Hepatocyte (in vitro differentiated cells): ENCODE measurements around the gene RCL1. TPM values are rescaled to one million over a fixed set of nuclear protein-coding genes. Genes with fewer than 3 reads are reported as not detected.

Experiments
- DNase-seq: peaks from one replicate; pipeline ENCODE4 v3.0.0-alpha.2; 2016; ENCODE audit warnings: low spot score
- H2AFZ ChIP-seq: fragments of 200-600 bp; sonication (generic); 2 replicates; pipeline ENCODE4 v1.6.0; 2016; ENCODE audit warnings: antibody characterized with exemption, mild to moderate bottlenecking
- H3K27ac ChIP-seq: fragments of 200-600 bp; sonication (generic); 2 replicates; pipeline ENCODE4 v1.5.1; 2016; ENCODE audit warnings: mild to moderate bottlenecking
- H3K27me3 ChIP-seq: fragments of 200-600 bp; sonication (generic); 2 replicates; pipeline ENCODE4 v1.6.1; 2016
- H3K36me3 ChIP-seq: fragments of 200-600 bp; sonication (generic); replicated peaks from 2 replicates; pipeline ENCODE4 v1.5.1; 2016; ENCODE audit warnings: low read depth; ENCODE audit not compliant: insufficient read depth
- H3K4me1 ChIP-seq: fragments of 200-600 bp; sonication (generic); 2 replicates; pipeline ENCODE4 v1.5.1; 2016; ENCODE audit warnings: mild to moderate bottlenecking, moderate library complexity; ENCODE audit not compliant: insufficient read depth
- H3K4me2 ChIP-seq: fragments of 200-600 bp; sonication (generic); 2 replicates; pipeline ENCODE4 v1.6.0; 2016
- H3K4me3 ChIP-seq: fragments of 200-600 bp; sonication (generic); 2 replicates; pipeline ENCODE4 v1.5.1; 2016; ENCODE audit warnings: mild to moderate bottlenecking
- H3K79me2 ChIP-seq: fragments of 200-600 bp; sonication (generic); 2 replicates; pipeline ENCODE4 v1.6.0; 2017; ENCODE audit warnings: mild to moderate bottlenecking
- H3K9me2 ChIP-seq: fragments of 200-600 bp; sonication (generic); replicated peaks from 2 replicates; pipeline ENCODE4 v1.6.0; 2017; ENCODE audit warnings: mild to moderate bottlenecking; ENCODE audit not compliant: insufficient read depth
- H3K9me3 ChIP-seq: fragments of 200-600 bp; sonication (generic); 2 replicates; pipeline ENCODE4 v1.5.1; 2016; ENCODE audit warnings: low read depth, mild to moderate bottlenecking
- H4K20me1 ChIP-seq: fragments of 200-600 bp; sonication (generic); 2 replicates; pipeline ENCODE4 v1.6.0; 2016; ENCODE audit warnings: mild to moderate bottlenecking; ENCODE audit not compliant: insufficient read depth, poor library complexity, severe bottlenecking
- CTCF ChIP-seq: fragments of 200-600 bp; sonication (generic); IDR thresholded peaks from 2 replicates; pipeline ENCODE4 v1.5.1; 2016; ENCODE audit warnings: antibody characterized with exemption, mild to moderate bottlenecking; ENCODE audit not compliant: poor library complexity
- EZH2 ChIP-seq: fragments of 200-600 bp; sonication (generic); IDR thresholded peaks from 2 replicates; pipeline ENCODE4 v1.6.1; 2016; ENCODE audit warnings: antibody characterized with exemption, mild to moderate bottlenecking, borderline replicate concordance
- EZH2phosphoT487 ChIP-seq: fragments of 200-600 bp; sonication (generic); IDR thresholded peaks from one replicate; pipeline ENCODE4 v1.6.1; 2018; ENCODE audit warnings: antibody characterized with exemption, mild to moderate bottlenecking, low read depth, moderate library complexity; ENCODE audit not compliant: unreplicated experiment, severe bottlenecking
- WGBS: methylation state at CpG from one replicate; pipeline ENCODE4 v1.1.6; 2016; ENCODE audit warnings: low lambda C conversion rate; ENCODE audit errors: missing lambda C conversion rate; 5-methylcytosine and 5-hydroxymethylcytosine counted together
- polyA plus RNA-seq: library from polyadenylated mRNA; unstranded; fragments of >200 nt; fragmentation: Nextera tagmentation; extraction: Ambion mirVana; gene quantifications from 2 replicates; pipeline ENCODE4 v1.2.1, GENCODE V29; 2016
- total RNA-seq: library from RNA; depleted of rRNA; stranded (reverse); fragments of >200 nt; gene quantifications from 2 replicates; pipeline ENCODE4 v1.2.3, GENCODE V29; 2014

Gene RCL1
- total and polyA plus RNA-seq, 2 experiments from 2014 or later = 25.6 to 30.1 TPM

GRCh38 chr9:4875559-4875958 lies 82.8 kb downstream of the RCL1 start:
- H2AFZ ChIP-seq = no peak overlapping the region
- no peaks in the 10 kb centered on the region for H3K79me2 ChIP-seq
- no peak for DNase-seq
- H3K9me3 ChIP-seq = no peaks in the 10 kb centered on the region
- H3K4me1 ChIP-seq = no peaks in the 10 kb centered on the region
- no peak for TF ChIP-seq EZH2phosphoT487
- TF ChIP-seq EZH2 = no peak
- TF ChIP-seq CTCF = no peak
- H3K27me3 ChIP-seq = no peaks in the 10 kb centered on the region
- 97% methylated on average over 4 of the region's 4 CpGs for WGBS
- no peaks in the 10 kb centered on the region for H3K9me2 ChIP-seq
- H3K27ac ChIP-seq = no peak overlapping the region
- H3K4me2 ChIP-seq = no peak overlapping the region
- no peaks in the 10 kb centered on the region for H4K20me1 ChIP-seq
- H3K4me3 ChIP-seq = no peak overlapping the region
- H3K36me3 ChIP-seq = no peaks in the 10 kb centered on the region

GRCh38 chr9:4879115-4879558 lies 86.4 kb downstream of the RCL1 start:
- Histone ChIP-seq H3K4me2 (no peak overlapping the region), H3K79me2 (no peaks in the 10 kb centered on the region), H3K27ac (no peak overlapping the region), H3K9me3 (no peaks in the 10 kb centered on the region), H3K4me3 (no peak overlapping the region), H2AFZ (no peak overlapping the region), H3K36me3 (no peaks in the 10 kb centered on the region), H3K27me3 (no peaks in the 10 kb centered on the region), H3K4me1 (no peaks in the 10 kb centered on the region), H4K20me1 (no peaks in the 10 kb centered on the region), H3K9me2 (no peaks in the 10 kb centered on the region)
- WGBS = 88% methylated on average over 3 of the region's 3 CpGs
- no peak for DNase-seq
- TF ChIP-seq EZH2phosphoT487 = no peak
- no peak for TF ChIP-seq EZH2
- no peak for TF ChIP-seq CTCF

GRCh38 chr9:4883326-4883873 lies 90.7 kb downstream of the RCL1 start:
- no peak overlapping the region for H2AFZ ChIP-seq
- no peaks in the 10 kb centered on the region for H3K9me2 ChIP-seq
- H3K36me3 ChIP-seq = no peaks in the 10 kb centered on the region
- H3K4me2 ChIP-seq = no peak overlapping the region
- no peak for DNase-seq
- TF ChIP-seq EZH2phosphoT487 (no peak), EZH2 (no peak), CTCF (no peak)
- no peaks in the 10 kb centered on the region for H3K4me1 ChIP-seq
- H3K27me3 ChIP-seq = no peaks in the 10 kb centered on the region
- no peak overlapping the region for H3K27ac ChIP-seq
- no peaks in the 10 kb centered on the region for H3K79me2 ChIP-seq
- H3K9me3 ChIP-seq = no peaks in the 10 kb centered on the region
- 93% methylated on average over 3 of the region's 3 CpGs for WGBS
- H3K4me3 ChIP-seq = no peak overlapping the region
- H4K20me1 ChIP-seq = no peaks in the 10 kb centered on the region

- Histone ChIP-seq H2AFZ (no peak overlapping the region), H3K36me3 (no peaks in the 10 kb centered on the region), H3K4me3 (no peak overlapping the region), H3K79me2 (no peaks in the 10 kb centered on the region), H4K20me1 (no peaks in the 10 kb centered on the region), H3K4me1 (no peaks in the 10 kb centered on the region), H3K4me2 (no peak overlapping the region), H3K9me2 (no peaks in the 10 kb centered on the region), H3K27me3 (no peaks in the 10 kb centered on the region), H3K27ac (no peak overlapping the region), H3K9me3 (no peaks in the 10 kb centered on the region)
- WGBS = 30% methylated on average over 6 of the region's 6 CpGs
- DNase-seq = no peak
- TF ChIP-seq EZH2 (no peak), EZH2phosphoT487 (no peak), CTCF (no peak)
Observed at GRCh38 chr9:4886698-4887097, 94.0 kb downstream of the RCL1 start.
